ENCODE measurements around the gene HLA-DOB. TPM values are rescaled to one million over a fixed set of nuclear protein-coding genes. Genes with fewer than 3 reads are reported as not detected.

HLA-DOB gene
- under 1 TPM in 2 of 6 experiments, not detected in 4; 0.16 to 0.20 TPM for total RNA-seq
- long read RNA-seq, result 0 reads

GRCh38 chr6:32816746-32817204 is at the start of gene HLA-DOB:
TSS of gene HLA-DOB (minus strand) at chr6:32817002. CDS start at chr6:32816951, 51 bp downstream.
- H3K4me1 ChIP-seq, result no peaks in the 10 kb centered on the region
- no peak within 1 kb of the TSS for H3K27ac ChIP-seq
- intact Hi-C loops (cut with DNase I), result no loop called here
- no peak for TF ChIP-seq POLR2A (IDR thresholded peaks at IDR 0.05)
- TF ChIP-seq CTCF (IDR thresholded peaks at IDR 0.05), result no peak
- H3K36me3 ChIP-seq, result no peaks in the 10 kb centered on the region
- ATAC-seq (peak in 2 of 4 donors; percentile 57 to 80), DNase-seq (no peak)
- no peak within 1 kb of the TSS for H3K4me3 ChIP-seq
- no peaks in the 10 kb centered on the region for H3K27me3 ChIP-seq
- 41% methylated on average over 3 of the region's 3 CpGs for WGBS (ENCODE audit: insufficient coverage, low coverage, low lambda C conversion rate, missing lambda C conversion rate)
- H3K9me3 ChIP-seq, result no peaks in the 10 kb centered on the region

GRCh38 chr6:32865724-32866443 is 49.1 kb upstream of the HLA-DOB start:
- WGBS (ENCODE audit: insufficient coverage, low coverage, low lambda C conversion rate, missing lambda C conversion rate), result 57% methylated on average over 9 of the region's 10 CpGs
- no peaks in the 10 kb centered on the region for H3K9me3 ChIP-seq
- intact Hi-C loops (cut with DNase I), result no loop called here

GRCh38 chr6:32862725-32863124 is 45.9 kb upstream of the HLA-DOB start:
- peaks cover 0 to 20% (median 3%) of the 10 kb centered on the region in 4 donors for H3K36me3 ChIP-seq
- DNase-seq (no peak), ATAC-seq (no peak)
- H3K4me1 ChIP-seq, result no peaks in the 10 kb centered on the region
- no peak overlapping the region for H3K27ac ChIP-seq
- H3K27me3 ChIP-seq, result no peaks in the 10 kb centered on the region
- intact Hi-C loops (cut with DNase I), result no loop called here
- no peaks in the 10 kb centered on the region for H3K9me3 ChIP-seq
- 53% methylated on average over 3 of the region's 3 CpGs for WGBS (ENCODE audit: insufficient coverage, low coverage, low lambda C conversion rate, missing lambda C conversion rate)
- H3K4me3 ChIP-seq, result no peak overlapping the region
- TF ChIP-seq CTCF (IDR thresholded peaks at IDR 0.05), result no peak
- TF ChIP-seq POLR2A (IDR thresholded peaks at IDR 0.05), result no peak

More at GRCh38 chr6:32865724-32866443, 49.1 kb upstream of the HLA-DOB start:
- no peaks in the 10 kb centered on the region for H3K36me3 ChIP-seq
- ATAC-seq (no peak), DNase-seq (no peak)
- H3K27me3 ChIP-seq, result no peaks in the 10 kb centered on the region
- no peaks in the 10 kb centered on the region for H3K4me1 ChIP-seq
- no peak overlapping the region for H3K27ac ChIP-seq
- H3K4me3 ChIP-seq, result no peak overlapping the region
- TF ChIP-seq POLR2A (IDR thresholded peaks at IDR 0.05) (no peak), CTCF (IDR thresholded peaks at IDR 0.05) (no peak)

GRCh38 chr6:32860674-32861073 is 43.9 kb upstream of the HLA-DOB start:
- Histone ChIP-seq H3K9me3 (no peaks in the 10 kb centered on the region), H3K4me3 (no peak overlapping the region), H3K4me1 (no peaks in the 10 kb centered on the region), H3K27ac (no peak overlapping the region), H3K27me3 (no peaks in the 10 kb centered on the region), H3K36me3 (peaks cover 0 to 26% (median 3%) of the 10 kb centered on the region in 4 donors)
- ATAC-seq (no peak), DNase-seq (no peak)
- intact Hi-C loops (cut with DNase I), result no loop called here
- 85% methylated on average over 1 of the region's 1 CpG for WGBS (ENCODE audit: insufficient coverage, low coverage, low lambda C conversion rate, missing lambda C conversion rate)
- TF ChIP-seq CTCF (IDR thresholded peaks at IDR 0.05), result no peak
- TF ChIP-seq POLR2A (IDR thresholded peaks at IDR 0.05), result no peak
